ENCODE measurements around the gene RASGRF2. TPM values are rescaled to one million over a fixed set of nuclear protein-coding genes. Genes with fewer than 3 reads are reported as not detected.

The RASGRF2 gene
- total RNA-seq, 4 donors from 2014 or later = 1.8 to 4.1 (median 2.5) TPM

DNA sequence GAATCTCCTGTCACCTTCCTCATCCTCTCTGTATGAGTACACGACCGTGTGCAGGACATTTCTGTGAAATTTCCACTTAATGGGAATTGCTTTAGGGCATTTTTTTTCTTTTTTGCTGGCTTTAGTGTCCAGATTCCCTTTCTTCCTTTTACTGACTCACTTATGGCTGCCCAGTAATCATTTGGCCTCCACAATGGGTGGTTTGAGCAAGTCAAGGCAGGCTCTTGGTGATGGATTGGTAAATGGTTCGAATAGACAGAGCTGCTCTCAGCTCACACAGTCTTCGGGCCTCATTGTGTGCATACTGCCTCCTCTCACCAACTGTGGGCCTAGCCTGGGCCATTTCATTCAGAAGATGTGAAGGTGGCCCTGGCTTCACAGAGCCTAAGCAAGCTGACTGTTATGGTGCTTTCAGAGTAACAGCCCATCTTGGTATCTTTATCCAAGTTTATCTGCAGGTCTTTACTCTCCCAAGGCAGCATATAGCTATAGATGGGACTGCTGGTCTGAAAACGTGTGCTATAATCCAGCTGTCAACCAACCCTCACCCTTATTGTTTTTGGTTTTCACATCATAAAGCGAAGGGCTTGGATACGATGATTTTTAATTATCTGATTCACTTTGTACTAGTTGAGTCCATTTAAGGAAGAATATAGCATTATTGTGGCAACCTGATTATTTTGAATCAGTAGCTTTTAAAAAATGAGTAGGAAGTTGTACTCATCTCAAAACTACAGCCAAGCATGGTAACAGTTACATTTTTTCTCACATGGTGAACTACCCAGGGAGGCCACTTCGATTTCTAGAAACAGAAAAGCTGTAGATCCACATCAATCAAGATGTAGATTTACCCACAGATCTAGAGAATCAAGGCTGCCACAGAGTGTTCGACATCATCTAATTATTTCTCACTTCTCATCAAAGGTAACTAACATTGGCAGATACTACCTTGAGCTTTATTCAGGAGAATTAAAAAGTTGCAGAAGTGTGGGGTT, 222.5 kb downstream of the RASGRF2 start:
- H3K4me3 ChIP-seq = no peak overlapping the region
- no peaks in the 10 kb centered on the region for H3K27me3 ChIP-seq
- WGBS = 86% methylated on average over 9 of the region's 9 CpGs
- no peaks in the 10 kb centered on the region for H3K9me3 ChIP-seq
- TF ChIP-seq, protein P1, sequence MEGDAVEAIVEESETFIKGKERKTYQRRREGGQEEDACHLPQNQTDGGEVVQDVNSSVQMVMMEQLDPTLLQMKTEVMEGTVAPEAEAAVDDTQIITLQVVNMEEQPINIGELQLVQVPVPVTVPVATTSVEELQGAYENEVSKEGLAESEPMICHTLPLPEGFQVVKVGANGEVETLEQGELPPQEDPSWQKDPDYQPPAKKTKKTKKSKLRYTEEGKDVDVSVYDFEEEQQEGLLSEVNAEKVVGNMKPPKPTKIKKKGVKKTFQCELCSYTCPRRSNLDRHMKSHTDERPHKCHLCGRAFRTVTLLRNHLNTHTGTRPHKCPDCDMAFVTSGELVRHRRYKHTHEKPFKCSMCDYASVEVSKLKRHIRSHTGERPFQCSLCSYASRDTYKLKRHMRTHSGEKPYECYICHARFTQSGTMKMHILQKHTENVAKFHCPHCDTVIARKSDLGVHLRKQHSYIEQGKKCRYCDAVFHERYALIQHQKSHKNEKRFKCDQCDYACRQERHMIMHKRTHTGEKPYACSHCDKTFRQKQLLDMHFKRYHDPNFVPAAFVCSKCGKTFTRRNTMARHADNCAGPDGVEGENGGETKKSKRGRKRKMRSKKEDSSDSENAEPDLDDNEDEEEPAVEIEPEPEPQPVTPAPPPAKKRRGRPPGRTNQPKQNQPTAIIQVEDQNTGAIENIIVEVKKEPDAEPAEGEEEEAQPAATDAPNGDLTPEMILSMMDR (IDR thresholded peaks at IDR 0.05) = no peak
- TF ChIP-seq POLR2AphosphoS5 (IDR thresholded peaks at IDR 0.05) (no peak), EP300 (IDR thresholded peaks at IDR 0.05) (no peak), POLR2A (IDR thresholded peaks at IDR 0.05) (no peak)
- no peaks in the 10 kb centered on the region for H3K36me3 ChIP-seq
- no peaks in the 10 kb centered on the region for H3K4me1 ChIP-seq
- no peak for DNase-seq (ENCODE audit: low spot score in 2 of 2)
- no peak overlapping the region for H3K27ac ChIP-seq

DNA sequence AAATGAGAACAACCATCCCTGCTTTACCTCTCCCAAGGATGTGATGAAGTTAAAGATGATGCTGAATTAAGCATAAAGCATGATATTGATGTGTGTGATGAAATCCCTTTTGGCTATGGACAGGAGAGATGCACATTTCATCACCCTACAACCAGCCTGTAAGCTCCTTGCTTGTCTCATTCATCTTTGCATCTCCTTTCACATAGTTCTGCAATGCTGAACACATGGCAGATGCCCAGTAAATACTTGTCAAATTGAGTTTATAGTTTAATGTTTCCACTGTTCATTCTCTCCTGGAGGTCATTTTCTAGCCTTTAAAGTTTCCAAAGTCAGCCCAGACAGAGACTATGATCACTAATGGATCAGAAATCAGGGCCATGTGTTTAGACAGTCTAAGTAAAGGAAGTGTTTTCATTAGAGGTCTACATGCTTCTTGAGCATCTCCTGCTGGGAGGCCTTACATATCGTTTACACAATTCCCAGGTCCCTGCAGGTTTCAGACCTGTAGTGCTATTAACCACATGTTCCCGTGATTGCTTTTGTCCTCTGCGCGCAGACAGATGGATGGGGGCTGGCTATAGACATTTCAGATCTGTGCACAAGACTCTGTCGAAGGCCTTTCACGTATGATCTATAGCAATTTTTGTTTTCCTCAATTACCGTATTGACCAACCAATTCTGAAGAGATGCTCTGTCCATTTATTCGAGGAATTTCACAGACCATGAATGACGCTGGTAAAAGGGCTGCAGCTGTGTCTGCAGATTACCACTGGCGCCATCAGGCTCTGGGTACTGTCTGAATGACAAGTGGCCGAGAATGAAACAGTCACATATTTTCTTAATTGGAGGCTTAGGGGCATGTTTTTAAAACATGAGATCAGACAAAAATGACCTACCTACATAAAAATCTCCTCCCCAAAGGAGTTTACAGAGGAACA, 223.9 kb downstream of the RASGRF2 start:
- H3K27ac ChIP-seq = no peak overlapping the region
- 75% methylated on average over 11 of the region's 11 CpGs for WGBS
- no peak for DNase-seq (ENCODE audit: low spot score in 2 of 2)
- no peaks in the 10 kb centered on the region for H3K9me3 ChIP-seq
- no peaks in the 10 kb centered on the region for H3K27me3 ChIP-seq
- no peaks in the 10 kb centered on the region for H3K4me1 ChIP-seq
- H3K4me3 ChIP-seq = no peak overlapping the region
- H3K36me3 ChIP-seq = no peaks in the 10 kb centered on the region
- TF ChIP-seq, protein P1 (IDR thresholded peaks at IDR 0.05) = no peak
- no peak for TF ChIP-seq POLR2AphosphoS5 (IDR thresholded peaks at IDR 0.05)
- no peak for TF ChIP-seq EP300 (IDR thresholded peaks at IDR 0.05)
- TF ChIP-seq POLR2A (IDR thresholded peaks at IDR 0.05) = no peak

DNA sequence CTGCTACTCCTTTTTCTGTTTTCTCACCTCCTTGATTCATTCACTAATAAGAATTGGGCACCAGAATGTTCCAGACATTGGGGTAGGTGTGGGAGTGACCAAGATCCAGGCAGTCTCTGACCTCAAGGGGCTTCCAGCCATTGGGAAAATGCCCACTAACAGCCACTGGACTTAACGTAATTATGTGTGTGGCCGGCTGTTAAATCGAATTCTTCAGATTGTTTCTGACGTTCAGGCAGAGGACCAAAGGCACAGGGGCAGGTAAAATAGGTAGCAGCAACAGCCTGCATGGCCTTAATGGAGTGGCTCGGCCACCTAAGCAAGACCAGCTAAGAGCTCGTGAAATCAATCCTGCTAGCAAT, 224.6 kb downstream of the RASGRF2 start:
- Histone ChIP-seq H3K36me3 (no peaks in the 10 kb centered on the region), H3K9me3 (no peaks in the 10 kb centered on the region), H3K27ac (no peak overlapping the region), H3K27me3 (no peaks in the 10 kb centered on the region), H3K4me3 (no peak overlapping the region), H3K4me1 (no peaks in the 10 kb centered on the region)
- DNase-seq (ENCODE audit: low spot score in 2 of 2) = no peak
- WGBS = 78% methylated on average over 6 of the region's 6 CpGs
- TF ChIP-seq, protein P1 (IDR thresholded peaks at IDR 0.05) = no peak
- TF ChIP-seq POLR2A (IDR thresholded peaks at IDR 0.05) (no peak), EP300 (IDR thresholded peaks at IDR 0.05) (no peak), POLR2AphosphoS5 (IDR thresholded peaks at IDR 0.05) (no peak)

DNA sequence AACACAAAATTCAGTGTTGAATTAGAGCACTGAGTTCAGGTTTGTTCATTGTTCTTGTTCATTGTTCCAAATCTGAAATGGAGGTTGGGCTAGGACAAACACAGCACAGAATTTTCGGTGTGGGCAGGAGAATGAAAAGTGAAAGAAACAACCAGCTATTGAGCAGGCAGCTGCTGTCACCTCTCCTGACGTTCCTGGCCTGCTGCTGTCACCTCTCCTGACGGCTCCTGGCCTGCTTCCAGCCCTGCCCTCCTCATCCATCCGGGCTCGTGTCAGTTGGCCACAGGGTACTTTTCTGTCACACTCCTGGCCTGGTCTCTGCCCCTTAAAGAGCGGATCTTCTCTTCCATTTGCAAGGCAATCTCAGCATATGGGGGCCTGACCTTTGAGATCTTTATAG, 227.7 kb downstream of the RASGRF2 start:
- TF ChIP-seq EP300 (IDR thresholded peaks at IDR 0.05) = no peak
- no peak overlapping the region for H3K27ac ChIP-seq

DNA sequence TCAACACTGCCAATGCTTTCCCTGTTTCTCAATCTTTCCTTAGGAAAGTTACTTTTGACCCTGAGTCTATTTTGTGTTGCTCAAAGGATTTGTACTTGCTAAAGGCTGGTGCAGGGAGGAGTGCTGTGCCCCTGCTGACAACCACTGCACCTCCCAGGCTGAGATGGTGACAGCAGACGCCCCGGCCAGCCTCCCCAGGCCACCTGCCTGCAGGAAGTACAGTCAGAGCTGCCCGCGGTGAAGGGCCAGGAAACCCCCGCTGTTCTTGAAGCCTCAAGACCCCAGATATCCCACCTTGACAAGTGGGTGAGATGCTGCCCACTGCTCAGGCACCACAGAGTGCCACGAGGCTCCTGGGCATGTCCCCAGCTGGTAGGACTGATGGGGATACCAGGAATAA, 228.8 kb downstream of the RASGRF2 start:
- Histone ChIP-seq H3K4me3 (no peak overlapping the region), H3K36me3 (no peaks in the 10 kb centered on the region), H3K27ac (no peak overlapping the region), H3K9me3 (no peaks in the 10 kb centered on the region), H3K4me1 (no peaks in the 10 kb centered on the region), H3K27me3 (no peaks in the 10 kb centered on the region)
- TF ChIP-seq, protein P1 (IDR thresholded peaks at IDR 0.05) = no peak
- TF ChIP-seq POLR2AphosphoS5 (IDR thresholded peaks at IDR 0.05) (no peak), POLR2A (IDR thresholded peaks at IDR 0.05) (no peak), EP300 (IDR thresholded peaks at IDR 0.05) (no peak)
- WGBS = 78% methylated on average over 4 of the region's 6 CpGs
- DNase-seq (ENCODE audit: low spot score in 2 of 2) = no peak

More for the DNA sequence above, 227.7 kb downstream of the RASGRF2 start:
- no peaks in the 10 kb centered on the region for H3K36me3 ChIP-seq
- no peaks in the 10 kb centered on the region for H3K4me1 ChIP-seq
- H3K4me3 ChIP-seq = no peak overlapping the region
- DNase-seq (ENCODE audit: low spot score in 2 of 2) = no peak
- no peaks in the 10 kb centered on the region for H3K27me3 ChIP-seq
- WGBS = 41% methylated on average over 6 of the region's 6 CpGs
- H3K9me3 ChIP-seq = no peaks in the 10 kb centered on the region

All from suprapubic skin (tissue), 4 donors.